ENCODE data around the gene NFX1. TPM values are rescaled to one million over a fixed set of nuclear protein-coding genes. Genes with fewer than 3 reads are reported as not detected.
A peak's percentile ranks its signal among the peaks of the same experiment; 100 is the strongest.

The NFX1 gene
- total RNA-seq, 1 donor from 2014 or later, result 13.0 TPM

DNA sequence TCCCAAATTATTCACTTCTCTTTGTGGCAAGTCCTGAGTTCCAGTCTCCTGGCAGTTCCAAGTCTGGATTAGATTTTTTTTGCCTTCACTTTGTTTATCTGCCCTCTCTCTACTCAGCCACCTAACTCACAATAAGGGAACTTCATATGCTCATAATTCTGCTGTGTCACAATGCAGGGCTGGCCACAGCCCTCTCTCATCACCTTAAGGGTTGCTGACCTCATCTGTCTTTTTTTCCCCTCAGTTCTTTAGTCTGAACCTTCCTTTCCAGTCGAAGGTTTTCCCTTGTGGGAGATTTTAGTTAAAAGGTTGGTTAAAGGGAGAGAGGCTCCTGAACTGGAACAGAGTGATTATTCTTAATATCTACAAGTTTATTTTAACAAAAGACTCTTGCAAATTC is 29.9 kb upstream of the NFX1 start:
- Mint-ChIP-seq H3K27ac (no peak overlapping the region), H3K27me3 (ENCODE audit: insufficient read depth, low read depth) (peaks cover 2% of the 10 kb centered on the region), H3K9me3 (no peaks in the 10 kb centered on the region), H3K4me3 (no peak overlapping the region), H3K4me1 (peaks cover 11% of the 10 kb centered on the region), H3K36me3 (peaks cover 25% of the 10 kb centered on the region)
- Histone ChIP-seq H3K36me3 (peaks cover 11% of the 10 kb centered on the region), H3K4me3 (no peak overlapping the region), H3K27me3 (no peaks in the 10 kb centered on the region), H3K9me3 (ENCODE audit: low read depth) (no peaks in the 10 kb centered on the region), H3K27ac (no peak overlapping the region), H3K79me2 (ENCODE audit: low read depth) (peaks cover 24% of the 10 kb centered on the region), H3K4me1 (peaks cover 8% of the 10 kb centered on the region), H3K9ac (no peak overlapping the region), H4K20me1 (ENCODE audit: low read depth) (no peaks in the 10 kb centered on the region), H3K4me2 (no peak overlapping the region), H2AFZ (replicated peaks) (no peak overlapping the region), H3F3A (ENCODE audit: low read depth) (no peaks in the 10 kb centered on the region)
- no peak for DNase-seq (ENCODE audit: low spot score)
- TF ChIP-seq EZH2phosphoT487 (IDR thresholded peaks at IDR 0.05), result no peak
- no peak for TF ChIP-seq EZH2 (IDR thresholded peaks at IDR 0.05)
- no peak for TF ChIP-seq CTCF (IDR thresholded peaks at IDR 0.05)

DNA sequence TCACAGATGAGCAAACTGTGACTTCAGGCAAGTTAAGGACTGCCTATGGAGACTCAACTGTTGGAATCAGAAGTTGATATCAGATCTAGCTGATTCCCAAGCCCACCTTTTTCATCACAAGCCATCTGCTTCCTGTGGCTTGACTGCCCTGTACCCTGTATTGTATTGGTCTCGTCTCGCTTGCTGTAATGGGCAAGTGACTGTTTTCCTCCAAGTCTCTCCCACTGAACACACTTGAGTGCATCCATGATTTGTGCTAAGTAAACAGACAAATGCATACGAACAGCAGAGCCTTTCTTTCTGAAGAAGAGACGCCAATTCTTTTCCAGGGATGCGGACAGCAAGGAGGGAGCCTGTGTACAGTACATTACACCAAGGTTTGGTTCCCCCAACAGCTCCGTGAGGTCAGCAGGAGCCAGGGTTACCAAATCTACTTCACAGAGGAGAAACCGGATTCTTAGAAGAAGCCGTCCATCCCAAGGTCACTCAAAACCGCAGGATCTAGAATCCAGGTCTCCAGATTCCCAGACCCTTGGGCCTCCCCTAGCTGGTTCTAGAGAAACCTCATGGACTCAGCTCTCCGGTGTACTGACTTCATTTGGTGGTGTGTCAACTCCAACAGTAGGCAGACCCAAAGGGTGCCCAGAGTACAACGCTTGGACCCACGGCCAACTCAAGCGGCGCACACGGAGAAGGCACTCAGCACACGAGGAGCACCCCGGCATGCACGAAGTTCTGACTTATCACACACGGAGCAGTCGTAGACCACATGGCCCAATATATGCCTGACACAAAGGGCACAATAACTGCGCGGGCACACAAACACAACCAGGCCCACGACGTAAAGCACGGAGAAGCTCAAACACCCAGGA is 26.9 kb upstream of the NFX1 start:
- no peak overlapping the region for H3K27ac ChIP-seq

GRCh38 chr9:33264003-33264472 is 26.3 kb upstream of the NFX1 start:
- peak overlapping the region; percentile 71 for H3K4me3 ChIP-seq
- peaks cover 40% of the 10 kb centered on the region for H3K79me2 ChIP-seq (ENCODE audit: low read depth)
- peaks cover 14% of the 10 kb centered on the region for H3K4me1 ChIP-seq
- peak overlapping the region; percentile 2 for H3K27ac Mint-ChIP-seq
- no peaks in the 10 kb centered on the region for H3F3A ChIP-seq (ENCODE audit: low read depth)
- no peaks in the 10 kb centered on the region for H3K27me3 ChIP-seq
- no peaks in the 10 kb centered on the region for H3K9me3 Mint-ChIP-seq
- no peaks in the 10 kb centered on the region for H3K9me3 ChIP-seq (ENCODE audit: low read depth)
- no peak for DNase-seq (ENCODE audit: low spot score)
- H3K27me3 Mint-ChIP-seq (ENCODE audit: insufficient read depth, low read depth), result peaks cover 2% of the 10 kb centered on the region
- H3K27ac ChIP-seq, result no peak overlapping the region
- peaks cover 19% of the 10 kb centered on the region for H3K4me1 Mint-ChIP-seq
- peaks cover 16% of the 10 kb centered on the region for H3K36me3 Mint-ChIP-seq
- H3K36me3 ChIP-seq, result peaks cover 15% of the 10 kb centered on the region
- peak overlapping the region; percentile 93 for H3K4me3 Mint-ChIP-seq
- no peak for TF ChIP-seq EZH2 (IDR thresholded peaks at IDR 0.05)
- TF ChIP-seq EZH2phosphoT487 (IDR thresholded peaks at IDR 0.05), result no peak
- no peak for TF ChIP-seq CTCF (IDR thresholded peaks at IDR 0.05)
- peak overlapping the region; percentile 53 for H3K9ac ChIP-seq
- peak overlapping the region; percentile 85 for H2AFZ ChIP-seq (replicated peaks)
- no peaks in the 10 kb centered on the region for H4K20me1 ChIP-seq (ENCODE audit: low read depth)
- peak overlapping the region; percentile 86 for H3K4me2 ChIP-seq

More for the DNA sequence above, 26.9 kb upstream of the NFX1 start:
- Histone ChIP-seq H3K4me1 (peaks cover 14% of the 10 kb centered on the region), H3F3A (ENCODE audit: low read depth) (no peaks in the 10 kb centered on the region), H4K20me1 (ENCODE audit: low read depth) (no peaks in the 10 kb centered on the region), H3K27me3 (no peaks in the 10 kb centered on the region), H3K79me2 (ENCODE audit: low read depth) (peaks cover 40% of the 10 kb centered on the region), H3K36me3 (peaks cover 13% of the 10 kb centered on the region), H3K9me3 (ENCODE audit: low read depth) (no peaks in the 10 kb centered on the region), H3K9ac (peak overlapping the region; percentile 53), H3K4me3 (peak overlapping the region; percentile 71), H3K4me2 (peak overlapping the region; percentile 86), H2AFZ (replicated peaks) (peak overlapping the region; percentile 85)
- TF ChIP-seq CTCF (IDR thresholded peaks at IDR 0.05) (no peak), EZH2phosphoT487 (IDR thresholded peaks at IDR 0.05) (no peak), EZH2 (IDR thresholded peaks at IDR 0.05) (no peak)
- Mint-ChIP-seq H3K27ac (peak overlapping the region; percentile 2), H3K36me3 (peaks cover 22% of the 10 kb centered on the region), H3K27me3 (ENCODE audit: insufficient read depth, low read depth) (peaks cover 2% of the 10 kb centered on the region), H3K4me3 (peak overlapping the region; percentile 93), H3K9me3 (no peaks in the 10 kb centered on the region), H3K4me1 (peaks cover 19% of the 10 kb centered on the region)
- DNase-seq (ENCODE audit: low spot score), result peak; percentile 39
